Stimulated activated effector memory CD8-positive, alpha-beta T cell treated with anti-CD3 and anti-CD28 coated beads, Interleukin-12 subunit alpha, Interleukin-12 subunit beta, amount 100 ng/mL, for 72 hours (primary cell): ENCODE results near the gene COPS7B.
A peak's percentile ranks its signal among the peaks of the same experiment; 100 is the strongest.
"Not testable (repeated sequence)": the region's sequence is repeated elsewhere in the genome, so short reads cannot be mapped to it uniquely, and the experiment has no call there.

Experiments
- ATAC-seq: fragments of 150-1000 bp; cut with Tn5 transposase; 2 replicates; pipeline ENCODE4 v1.10.0; 2021
- DNase-seq, 2 donors: peaks; one replicate each; pipeline ENCODE4 v3.0.0; 2021 to 2022; ENCODE audit warnings: low spot score in 2 of 2
- H3K27ac Mint-ChIP-seq: one replicate; pipeline ENCODE4 v1.8.0; 2022; ENCODE audit warnings: mild to moderate bottlenecking, mixed read lengths
- H3K36me3 Mint-ChIP-seq: one replicate; pipeline ENCODE4 v1.8.0; 2022; ENCODE audit warnings: mild to moderate bottlenecking, mixed read lengths
- H3K4me1 Mint-ChIP-seq: one replicate; pipeline ENCODE4 v1.8.0; 2022; ENCODE audit warnings: mixed read lengths
- H3K4me3 Mint-ChIP-seq: one replicate; pipeline ENCODE4 v1.8.0; 2022; ENCODE audit warnings: mild to moderate bottlenecking, mixed read lengths
- H3K9me3 Mint-ChIP-seq: one replicate; pipeline ENCODE4 v1.8.0; 2022; ENCODE audit warnings: mixed read lengths

Gene COPS7B

DNA sequence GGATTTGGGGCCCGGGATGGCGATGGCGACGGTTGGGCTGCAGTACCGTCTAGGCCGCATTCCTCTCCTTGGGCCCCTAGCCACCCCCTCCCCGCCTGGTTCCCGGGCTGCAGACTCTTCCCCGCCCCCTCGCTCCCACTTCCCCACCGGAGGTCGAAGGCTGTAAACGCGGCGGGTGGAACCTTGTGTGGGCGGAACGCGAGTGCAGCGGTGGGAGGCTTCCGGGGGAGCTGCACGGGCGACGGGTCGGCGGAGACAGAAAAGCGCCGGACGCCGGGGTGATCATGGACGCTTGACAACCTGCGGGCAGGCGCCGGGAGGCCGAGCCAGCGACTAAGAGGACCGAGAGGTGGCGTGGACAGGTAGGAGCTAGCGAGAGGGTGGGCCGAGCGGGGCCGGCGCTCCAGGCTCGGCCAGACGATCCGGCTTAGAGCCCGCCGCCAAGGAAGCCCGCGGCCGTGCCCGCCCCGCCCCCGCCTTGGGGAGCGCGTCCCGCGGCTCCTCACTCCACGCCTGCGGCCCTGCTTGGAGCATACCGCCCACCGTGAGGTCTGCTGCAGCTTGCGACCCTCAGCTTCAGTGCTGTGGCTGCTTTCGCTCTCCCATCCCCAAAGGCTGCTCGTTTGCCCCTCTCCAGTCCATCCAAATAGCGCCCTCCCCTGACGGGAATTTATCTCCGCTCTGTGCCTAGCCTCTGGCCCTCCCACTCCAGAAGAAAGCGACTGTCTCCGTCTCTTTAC lies at the start of gene COPS7B:
Gene COPS7B, plus strand, starts transcription at position 269 of the 740 bp plus-strand sequence. CDS start 2,126 bp downstream, outside the sequence.
- H3K36me3 Mint-ChIP-seq = peaks cover 33% of the 10 kb centered on the region

DNA sequence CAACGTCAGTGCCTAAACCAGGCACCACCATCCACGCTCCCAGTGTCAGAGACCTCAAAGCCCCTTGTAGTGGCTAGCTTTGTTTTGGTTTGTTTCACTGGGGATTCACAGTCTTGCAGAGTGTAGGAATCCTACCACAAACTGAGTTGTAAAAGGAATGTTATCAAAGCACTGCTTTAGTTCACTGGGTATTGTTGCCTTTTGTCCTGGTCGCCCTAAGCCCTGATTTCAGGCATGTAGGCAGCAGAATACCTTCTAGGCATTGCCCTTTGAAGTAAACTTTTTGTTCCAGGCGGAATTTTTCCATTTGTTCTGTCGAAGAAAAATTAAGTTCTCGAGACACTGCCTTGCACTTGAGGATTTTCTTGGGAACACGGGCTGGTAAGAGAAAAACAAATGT lies 48.5 kb upstream of the COPS7B start:
- Mint-ChIP-seq H3K9me3 (no peaks in the 10 kb centered on the region), H3K4me1 (no peaks in the 10 kb centered on the region), H3K36me3 (peaks cover 56% of the 10 kb centered on the region), H3K4me3 (no peak overlapping the region), H3K27ac (no peak overlapping the region)
- no peak for ATAC-seq
- no peak for DNase-seq

More for the DNA sequence above, at the start of gene COPS7B:
- DNase-seq = peak; percentile 77 to 93
- peak within 1 kb of the TSS; percentile 76 for H3K27ac Mint-ChIP-seq
- no peaks in the 10 kb centered on the region for H3K9me3 Mint-ChIP-seq
- peak within 1 kb of the TSS; percentile 88 for H3K4me3 Mint-ChIP-seq
- peak; percentile 77 for ATAC-seq
- H3K4me1 Mint-ChIP-seq = peaks cover 57% of the 10 kb centered on the region

DNA sequence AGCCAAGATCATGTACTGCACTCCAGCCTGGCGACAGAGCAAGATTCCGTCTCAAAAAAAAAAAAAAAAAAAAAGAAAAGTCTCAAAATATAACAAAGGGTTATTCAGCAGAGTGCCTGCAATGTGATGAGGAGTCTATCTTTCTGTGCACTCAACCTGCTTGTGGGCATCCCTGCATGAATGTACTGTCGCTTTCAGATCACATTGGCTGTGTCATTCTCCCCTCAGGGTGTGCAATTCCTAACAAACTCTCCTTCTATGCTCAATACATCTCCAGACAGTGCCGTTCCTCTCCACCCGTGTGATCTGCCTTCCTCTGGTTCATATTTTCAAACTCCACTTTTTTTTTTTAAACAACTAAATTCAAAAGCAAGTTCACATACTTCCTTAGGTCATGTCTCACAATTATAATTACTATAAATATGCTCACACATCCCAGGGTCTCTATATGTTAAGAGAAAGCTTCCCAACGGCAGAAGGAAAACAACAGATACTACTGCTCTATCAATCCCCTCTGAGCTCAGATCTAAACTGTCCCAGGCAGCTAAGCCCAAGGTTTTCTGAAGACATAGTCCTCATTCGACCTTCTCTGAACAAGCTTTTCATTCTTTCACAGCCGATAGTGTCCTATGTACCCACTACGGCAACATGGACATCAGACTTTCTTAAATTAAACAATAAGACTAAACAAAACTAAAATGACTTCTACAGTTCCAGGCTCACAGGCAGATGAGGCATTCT lies 42.7 kb upstream of the COPS7B start:
- ATAC-seq = no peak
- no peak for DNase-seq
- H3K9me3 Mint-ChIP-seq = no peaks in the 10 kb centered on the region
- peaks cover 3% of the 10 kb centered on the region for H3K36me3 Mint-ChIP-seq
- H3K4me1 Mint-ChIP-seq = no peaks in the 10 kb centered on the region
- no peak overlapping the region for H3K27ac Mint-ChIP-seq
- no peak overlapping the region for H3K4me3 Mint-ChIP-seq

DNA sequence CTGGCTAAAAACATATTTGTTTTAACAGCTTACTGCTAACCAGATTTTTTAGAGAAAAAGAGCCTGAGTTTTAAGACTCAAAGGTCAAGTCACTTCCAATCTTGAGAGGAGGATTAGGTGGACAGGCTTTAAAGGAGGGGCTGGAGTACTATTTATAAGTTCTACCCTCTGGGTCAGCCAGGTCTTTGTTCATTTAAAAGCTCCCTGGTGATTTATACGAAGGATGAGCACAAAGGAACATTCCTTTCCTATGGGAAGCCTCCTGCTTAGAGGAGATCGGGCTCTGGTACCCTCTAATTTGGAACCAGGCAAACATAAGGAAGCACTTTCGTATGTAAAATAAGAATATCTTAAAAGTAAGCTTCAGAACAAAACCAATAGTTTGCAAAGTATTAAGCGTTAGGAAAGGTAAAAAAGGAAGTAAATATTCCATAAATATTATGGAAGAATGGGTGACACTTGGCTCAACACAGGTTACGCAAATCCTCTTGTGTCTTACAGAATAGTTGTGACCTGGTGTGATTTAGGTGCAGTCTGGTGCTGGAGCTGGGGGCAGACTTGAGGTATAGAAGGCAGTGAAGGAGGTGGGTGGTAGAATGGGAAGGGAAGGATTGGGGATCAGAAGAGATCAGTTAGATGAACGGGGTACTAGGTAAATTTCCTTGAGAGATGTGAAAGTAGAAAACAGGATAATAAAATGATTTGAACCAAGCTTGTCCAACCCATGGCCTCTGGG lies 40.8 kb upstream of the COPS7B start:
- no peaks in the 10 kb centered on the region for H3K9me3 Mint-ChIP-seq
- H3K4me3 Mint-ChIP-seq = no peak overlapping the region
- DNase-seq (no peak), ATAC-seq (no peak)
- H3K36me3 Mint-ChIP-seq = no peaks in the 10 kb centered on the region
- no peaks in the 10 kb centered on the region for H3K4me1 Mint-ChIP-seq
- no peak overlapping the region for H3K27ac Mint-ChIP-seq

DNA sequence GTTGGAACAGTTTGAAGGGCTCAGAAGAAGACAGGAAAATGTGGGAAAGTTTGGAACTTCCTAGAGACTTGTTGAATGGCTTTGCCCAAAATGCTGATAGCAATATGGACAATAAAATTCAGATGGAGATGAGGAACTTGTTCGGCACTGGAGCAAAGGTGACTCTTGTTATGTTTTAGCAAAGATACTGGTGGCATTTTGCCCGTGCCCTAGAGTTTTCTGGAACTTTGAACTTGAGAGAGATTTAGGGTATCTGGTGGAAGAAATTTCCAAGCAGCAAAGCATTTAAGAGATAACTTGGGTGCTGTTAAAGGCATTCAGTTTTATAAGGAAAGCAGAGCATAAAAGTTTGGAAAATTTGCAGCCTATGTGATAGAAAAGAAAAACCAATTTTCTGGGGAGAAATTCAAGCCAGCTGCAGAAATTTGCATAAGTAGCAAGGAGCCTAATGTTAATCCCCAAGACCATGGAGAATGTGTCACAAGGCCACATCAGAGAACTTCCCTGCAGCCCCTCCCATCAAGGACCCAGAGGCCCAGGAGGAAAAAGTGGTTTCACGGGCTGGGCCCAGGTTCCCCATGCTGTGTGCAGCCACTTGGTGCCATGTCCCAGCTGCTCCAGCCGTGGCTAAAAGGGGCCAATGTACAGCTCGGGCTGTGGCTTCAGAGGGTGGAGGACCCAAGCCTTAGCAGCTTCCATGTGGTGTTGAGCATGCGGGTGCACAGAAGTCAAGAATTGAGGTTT lies 37.9 kb upstream of the COPS7B start:
- H3K9me3 Mint-ChIP-seq, H3K36me3 Mint-ChIP-seq, H3K4me3 Mint-ChIP-seq, H3K27ac Mint-ChIP-seq, H3K4me1 Mint-ChIP-seq, ATAC-seq, DNase-seq: not testable (repeated sequence)

DNA sequence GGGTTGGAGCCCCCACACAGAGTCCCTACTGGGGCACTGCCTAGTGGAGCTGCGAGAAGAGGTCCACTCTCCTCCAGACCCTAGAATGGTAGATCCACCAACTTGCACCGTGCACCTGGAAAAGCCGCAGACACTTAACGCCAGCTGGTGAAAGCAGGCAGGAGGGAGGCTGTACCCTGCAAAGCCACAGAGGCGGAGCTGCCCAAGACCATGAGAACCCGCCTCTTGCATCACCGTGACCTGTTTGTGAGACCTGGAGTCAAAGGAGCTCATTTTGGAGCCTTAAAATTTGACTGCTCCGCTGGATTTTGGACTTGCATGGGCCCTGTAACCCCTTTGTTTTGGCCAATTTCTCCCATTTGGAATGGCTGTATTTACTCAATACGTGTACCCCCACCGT lies 37.2 kb upstream of the COPS7B start:
- not testable (repeated sequence) for H3K36me3 Mint-ChIP-seq, DNase-seq, ATAC-seq, H3K9me3 Mint-ChIP-seq, H3K4me1 Mint-ChIP-seq, H3K4me3 Mint-ChIP-seq, H3K27ac Mint-ChIP-seq

DNA sequence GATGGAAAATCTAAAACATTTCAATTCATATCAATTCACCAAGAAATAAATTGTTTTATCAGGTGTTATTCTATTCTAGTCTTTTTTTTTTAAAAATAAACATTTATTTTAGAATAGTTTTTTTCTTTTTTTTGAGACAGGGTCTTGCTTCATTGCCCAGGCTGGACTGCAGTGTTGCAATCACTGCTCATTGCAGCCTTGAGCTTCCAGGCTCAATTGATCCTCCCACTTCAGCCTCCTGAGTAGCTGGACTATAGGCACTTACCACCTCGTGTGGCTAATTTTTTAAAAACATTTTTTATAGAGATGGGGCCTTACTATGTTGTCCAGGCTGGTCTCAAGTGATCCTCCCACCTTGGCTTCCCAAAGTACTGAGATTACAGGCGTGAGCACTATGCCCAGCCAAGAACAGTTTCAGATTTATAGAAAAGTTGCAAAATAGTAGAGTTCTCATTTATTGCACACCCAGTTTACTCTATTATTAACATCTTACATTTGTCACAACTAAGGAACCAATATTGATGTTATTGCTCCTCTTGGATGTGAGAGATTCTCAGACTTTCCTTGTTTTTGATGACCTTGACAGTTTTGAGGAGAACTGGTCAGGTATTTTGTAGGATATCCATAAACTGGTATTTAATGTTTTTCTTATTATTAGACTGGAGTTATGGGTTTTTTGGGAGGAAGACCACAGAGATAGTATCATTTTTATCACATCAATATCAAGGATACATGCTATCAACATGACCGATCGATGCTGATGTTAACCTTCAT lies 35.0 kb upstream of the COPS7B start:
- ATAC-seq (no peak), DNase-seq (no peak)
- no peaks in the 10 kb centered on the region for H3K4me1 Mint-ChIP-seq
- no peak overlapping the region for H3K4me3 Mint-ChIP-seq
- H3K36me3 Mint-ChIP-seq = no peaks in the 10 kb centered on the region
- H3K27ac Mint-ChIP-seq = no peak overlapping the region
- no peaks in the 10 kb centered on the region for H3K9me3 Mint-ChIP-seq

DNA sequence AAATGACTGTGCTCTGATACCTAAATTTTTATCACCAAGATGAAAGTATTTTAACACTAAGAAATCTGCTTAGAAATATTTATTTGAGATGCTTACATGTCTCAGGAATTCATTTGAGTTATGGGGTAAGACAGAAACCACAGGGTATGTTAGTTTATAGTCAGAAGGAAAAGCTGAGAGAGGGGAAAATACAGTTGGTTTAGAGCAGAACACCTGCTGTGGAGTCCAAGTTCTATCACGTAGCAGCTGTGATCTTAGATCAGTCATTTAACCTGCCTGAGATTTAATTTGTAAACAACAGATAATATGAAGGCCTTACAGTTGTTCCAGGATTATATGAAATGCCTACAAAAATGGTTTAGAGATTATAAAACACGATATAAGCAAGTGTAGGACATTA lies 34.2 kb upstream of the COPS7B start:
- no peak overlapping the region for H3K27ac Mint-ChIP-seq
- H3K9me3 Mint-ChIP-seq = no peaks in the 10 kb centered on the region
- H3K4me3 Mint-ChIP-seq = no peak overlapping the region
- H3K4me1 Mint-ChIP-seq = no peaks in the 10 kb centered on the region
- no peak for ATAC-seq
- no peaks in the 10 kb centered on the region for H3K36me3 Mint-ChIP-seq
- DNase-seq = no peak

DNA sequence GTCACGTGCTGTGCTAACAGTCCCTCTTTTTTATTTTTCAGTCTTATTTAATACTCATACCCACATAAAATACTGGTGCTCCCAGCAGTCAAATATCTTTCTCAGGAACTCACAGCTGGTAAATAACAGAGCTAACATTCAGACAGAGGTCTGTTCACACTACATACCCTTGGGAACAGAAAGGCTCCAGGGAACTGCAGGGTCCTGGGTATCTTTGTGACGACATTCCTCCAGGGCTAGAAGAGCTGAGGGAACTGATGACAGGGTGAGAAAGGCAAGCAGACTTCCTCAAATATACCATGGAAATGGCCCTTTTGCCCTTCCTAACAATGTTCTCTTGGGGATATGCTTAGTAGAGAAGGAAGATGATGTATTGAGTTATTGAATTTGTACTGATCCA lies 24.5 kb upstream of the COPS7B start:
- DNase-seq (no peak), ATAC-seq (no peak)
- Mint-ChIP-seq H3K4me1 (peaks cover 16% of the 10 kb centered on the region), H3K36me3 (no peaks in the 10 kb centered on the region), H3K27ac (no peak overlapping the region), H3K9me3 (no peaks in the 10 kb centered on the region), H3K4me3 (no peak overlapping the region)

DNA sequence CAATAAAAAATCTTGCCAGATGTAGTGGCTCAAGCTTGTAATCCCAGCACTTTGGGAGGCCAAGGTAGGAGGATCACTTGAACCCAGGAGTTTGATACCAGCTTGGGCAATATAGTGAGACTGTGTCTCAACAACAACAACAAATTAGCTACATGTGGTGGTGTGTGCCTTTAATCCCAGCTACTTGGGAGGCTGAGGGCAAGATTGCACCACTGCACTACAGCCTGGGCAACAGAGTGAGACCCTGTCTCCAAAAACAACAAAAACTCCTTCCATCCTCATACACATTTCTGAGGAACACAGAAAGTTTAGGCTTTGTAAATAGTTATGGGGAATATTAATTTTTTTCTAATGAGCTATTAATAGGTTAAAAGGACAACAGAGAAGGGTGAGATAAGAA lies 22.1 kb upstream of the COPS7B start:
- no peak overlapping the region for H3K27ac Mint-ChIP-seq

DNA sequence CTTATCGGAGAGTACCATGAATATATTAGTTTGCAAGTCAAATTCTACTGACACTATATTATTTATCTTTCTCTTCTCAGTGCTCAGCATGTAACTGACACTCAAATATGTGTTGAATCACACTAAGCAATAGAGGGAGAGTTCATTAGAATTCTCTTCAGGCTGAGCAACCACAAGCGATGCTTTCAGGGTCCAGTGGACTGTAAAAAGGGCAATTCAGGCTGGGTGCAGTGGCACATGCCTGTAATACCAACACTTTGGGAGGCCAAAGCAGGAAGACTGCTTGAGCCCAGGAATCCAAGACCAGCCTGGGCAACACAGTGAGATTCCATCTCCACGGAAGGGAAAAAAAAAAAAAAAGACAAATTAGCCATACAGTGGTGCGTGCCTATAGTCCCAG lies 21.5 kb upstream of the COPS7B start:
- H3K9me3 Mint-ChIP-seq = no peaks in the 10 kb centered on the region
- ATAC-seq (no peak), DNase-seq (no peak)
- no peak overlapping the region for H3K27ac Mint-ChIP-seq
- H3K4me3 Mint-ChIP-seq = no peak overlapping the region
- H3K4me1 Mint-ChIP-seq = peaks cover 16% of the 10 kb centered on the region
- no peaks in the 10 kb centered on the region for H3K36me3 Mint-ChIP-seq

More for the DNA sequence above, 22.1 kb upstream of the COPS7B start:
- peaks cover 16% of the 10 kb centered on the region for H3K4me1 Mint-ChIP-seq
- H3K36me3 Mint-ChIP-seq = no peaks in the 10 kb centered on the region
- ATAC-seq (no peak), DNase-seq (no peak)
- no peak overlapping the region for H3K4me3 Mint-ChIP-seq
- H3K9me3 Mint-ChIP-seq = no peaks in the 10 kb centered on the region

DNA sequence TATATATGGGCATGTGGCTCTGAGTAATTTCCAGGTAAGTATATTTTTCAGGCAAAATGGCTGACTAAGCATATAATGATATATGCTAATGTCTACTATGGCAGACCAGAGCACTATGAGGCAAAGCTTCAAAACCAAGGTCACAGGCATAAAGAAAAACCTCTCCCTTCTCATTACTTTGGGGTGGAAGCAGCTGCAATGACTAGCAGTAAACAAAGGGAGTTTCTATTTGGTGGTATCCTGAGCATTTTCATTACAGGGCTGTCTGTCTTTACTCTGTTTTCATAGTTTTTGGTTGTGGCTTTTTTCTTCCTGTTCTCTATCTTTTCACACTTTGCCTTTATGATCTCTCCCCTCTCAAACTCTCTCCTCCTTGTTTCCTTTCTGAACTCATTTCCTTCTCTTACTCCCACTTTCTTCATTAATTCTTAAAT lies 20.7 kb upstream of the COPS7B start:
- Mint-ChIP-seq H3K9me3 (no peaks in the 10 kb centered on the region), H3K4me1 (peaks cover 16% of the 10 kb centered on the region), H3K4me3 (no peak overlapping the region), H3K27ac (peak overlapping the region; percentile 5), H3K36me3 (no peaks in the 10 kb centered on the region)
- no peak for DNase-seq
- ATAC-seq = peak; percentile 67

DNA sequence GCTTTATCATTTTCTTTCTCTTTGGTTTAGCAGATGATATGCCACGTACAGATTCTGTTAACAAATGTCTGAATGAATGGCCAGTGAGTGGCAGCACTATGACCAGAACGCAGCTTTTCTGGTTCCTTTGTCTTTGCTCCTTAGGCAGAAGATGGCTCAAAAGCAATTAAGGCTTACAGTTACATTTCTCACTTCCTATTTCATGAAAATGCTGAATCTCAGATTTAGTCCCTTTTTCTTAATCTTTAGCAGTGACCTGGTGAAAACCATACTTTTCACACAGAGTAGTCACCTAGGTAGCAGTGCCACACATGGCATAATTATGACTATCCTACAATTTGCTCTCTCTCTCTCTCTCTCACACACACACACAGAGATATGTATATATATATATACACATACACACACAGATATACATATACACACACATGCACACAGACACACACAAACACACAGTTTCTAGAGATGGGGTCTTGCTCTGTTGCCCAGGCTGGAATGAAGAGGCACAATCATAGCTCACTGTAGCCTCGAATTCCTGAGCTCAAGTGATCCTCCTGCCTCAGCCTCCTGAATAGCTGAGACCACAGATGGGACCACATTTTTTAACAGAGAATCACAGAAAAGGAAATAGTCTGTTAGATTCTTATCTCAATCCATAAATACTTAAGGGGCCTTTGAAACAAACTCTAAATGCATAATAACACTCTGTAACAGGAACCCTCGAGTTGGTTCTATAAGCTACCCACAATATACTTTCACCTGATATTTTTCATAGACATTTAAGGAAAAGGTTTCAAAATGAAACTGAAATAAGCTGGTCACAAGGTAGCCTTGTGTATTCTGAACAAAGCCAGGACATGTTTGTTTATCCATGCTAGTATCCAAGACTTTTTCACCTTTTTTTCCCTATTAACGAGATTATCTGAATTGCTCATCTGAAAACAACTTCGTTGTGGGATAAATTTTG lies 16.8 kb upstream of the COPS7B start:
- Mint-ChIP-seq H3K27ac (no peak overlapping the region), H3K4me3 (no peak overlapping the region), H3K4me1 (peaks cover 16% of the 10 kb centered on the region), H3K36me3 (no peaks in the 10 kb centered on the region), H3K9me3 (no peaks in the 10 kb centered on the region)
- no peak for ATAC-seq
- no peak for DNase-seq
